Right atrium auricular region (tissue), 2 donors: Measurements from ENCODE around the gene EXOSC9. TPM values are rescaled to one million over a fixed set of nuclear protein-coding genes. Genes with fewer than 3 reads are reported as not detected.

ENCODE experiments used
- DNase-seq: peaks from one replicate; pipeline ENCODE4 v3.0.0-alpha.2; 2019; ENCODE audit warnings: low spot score
- H3K27ac ChIP-seq, 2 donors: fragments of 200-600 bp; sonication (generic); 1 replicate in 1 of 2; 2 replicates in 1 of 2; pipeline ENCODE4 v1.5.1; 2016 to 2019
- H3K27me3 ChIP-seq, 2 donors: fragments of 200-600 bp; sonication (generic); one replicate each; pipeline versions ENCODE4 v1.5.1 to v1.6.0; 2017 to 2019
- H3K36me3 ChIP-seq: fragments of 200-600 bp; sonication (generic); one replicate; pipeline ENCODE4 v1.5.1; 2016
- H3K4me1 ChIP-seq, 2 donors: fragments of 200-600 bp; sonication (generic); one replicate each; pipeline versions ENCODE4 v1.5.1 to v1.6.0; 2017 to 2019
- H3K4me3 ChIP-seq, 2 donors: fragments of 200-600 bp; sonication (generic); 1 replicate in 1 of 2; 2 replicates in 1 of 2; pipeline ENCODE4 v1.5.1; 2017 to 2019; ENCODE audit warnings: mild to moderate bottlenecking in 1 of 2, moderate library complexity in 1 of 2
- H3K9me3 ChIP-seq, 2 donors: fragments of 200-600 bp; sonication (generic); one replicate each; pipeline ENCODE4 v1.5.1; 2019
- CTCF ChIP-seq, 2 donors: fragments of 200-600 bp; sonication (generic); IDR thresholded peaks; one replicate each; pipeline ENCODE4 v1.5.1; 2019; ENCODE audit warnings: antibody characterized with exemption in 2 of 2
- total RNA-seq, 2 donors: library from RNA; depleted of rRNA; stranded (reverse); fragments of >200 nt; gene quantifications; one replicate each; pipeline ENCODE4 v1.1.0, GENCODE V29; 2016

The EXOSC9 gene
- total RNA-seq, 2 donors from 2014 or later: 18.8 TPM

- TF ChIP-seq CTCF (IDR thresholded peaks at IDR 0.05): no peak
- no peaks in the 10 kb centered on the region for H3K9me3 ChIP-seq
- peaks cover 0 to 6% of the 10 kb centered on the region in 2 donors for H3K4me1 ChIP-seq
- no peak overlapping the region for H3K27ac ChIP-seq
- DNase-seq: no peak
- H3K27me3 ChIP-seq: no peaks in the 10 kb centered on the region
- H3K4me3 ChIP-seq: no peak overlapping the region
- no peaks in the 10 kb centered on the region for H3K36me3 ChIP-seq
Measured at GRCh38 chr4:121789960-121790829, 10.9 kb upstream of the EXOSC9 start.

- no peak for DNase-seq
- no peak overlapping the region for H3K4me3 ChIP-seq
- H3K4me1 ChIP-seq: no peaks in the 10 kb centered on the region
- no peak overlapping the region for H3K27ac ChIP-seq
- no peaks in the 10 kb centered on the region for H3K9me3 ChIP-seq
- TF ChIP-seq CTCF (IDR thresholded peaks at IDR 0.05): no peak
- no peaks in the 10 kb centered on the region for H3K36me3 ChIP-seq
- no peaks in the 10 kb centered on the region for H3K27me3 ChIP-seq
Measured at GRCh38 chr4:121790976-121791375, 10.1 kb upstream of the EXOSC9 start.

GRCh38 chr4:121791481-121791880, 9.6 kb upstream of the EXOSC9 start:
- H3K4me3 ChIP-seq: no peak overlapping the region
- no peaks in the 10 kb centered on the region for H3K27me3 ChIP-seq
- H3K9me3 ChIP-seq: no peaks in the 10 kb centered on the region
- no peak overlapping the region for H3K27ac ChIP-seq
- no peak for TF ChIP-seq CTCF (IDR thresholded peaks at IDR 0.05)
- no peaks in the 10 kb centered on the region for H3K36me3 ChIP-seq
- H3K4me1 ChIP-seq: no peaks in the 10 kb centered on the region
- DNase-seq: no peak

GRCh38 chr4:121792966-121793365, 8.2 kb upstream of the EXOSC9 start:
- no peaks in the 10 kb centered on the region for H3K36me3 ChIP-seq
- no peaks in the 10 kb centered on the region for H3K4me1 ChIP-seq
- no peaks in the 10 kb centered on the region for H3K9me3 ChIP-seq
- no peaks in the 10 kb centered on the region for H3K27me3 ChIP-seq
- no peak overlapping the region for H3K27ac ChIP-seq
- no peak for DNase-seq
- TF ChIP-seq CTCF (IDR thresholded peaks at IDR 0.05): no peak
- no peak overlapping the region for H3K4me3 ChIP-seq

GRCh38 chr4:121794505-121795188, 6.5 kb upstream of the EXOSC9 start:
- no peaks in the 10 kb centered on the region for H3K27me3 ChIP-seq
- no peak overlapping the region for H3K4me3 ChIP-seq
- H3K27ac ChIP-seq: no peak overlapping the region
- no peak for TF ChIP-seq CTCF (IDR thresholded peaks at IDR 0.05)
- H3K9me3 ChIP-seq: no peaks in the 10 kb centered on the region
- no peaks in the 10 kb centered on the region for H3K4me1 ChIP-seq
- H3K36me3 ChIP-seq: no peaks in the 10 kb centered on the region
- DNase-seq: no peak
